SK-N-SH (cell line): ENCODE data around the gene UFC1. TPM values are rescaled to one million over a fixed set of nuclear protein-coding genes. Genes with fewer than 3 reads are reported as not detected.

Source experiments
- CTCF ChIA-PET: fragments of 300-600, 350-600 bp; formaldehyde crosslinking; extraction: SDS; loops from one replicate; lab custom pipeline; 2021; lab: Yijun Ruan, JAX
- POLR2A ChIA-PET: fragments of 350-600 bp; sonication (Branson Sonifier 250); formaldehyde crosslinking; extraction: SDS; loops from one replicate; lab custom pipeline; 2020; ENCODE audit warnings: antibody characterized with exemption, inconsistent platforms; lab: Yijun Ruan, JAX
- DNase-seq: peaks from one replicate; pipeline ENCODE4 v3.0.0; 2012
- H2AFZ ChIP-seq: fragments of 200-600 bp; sonication (generic); 2 replicates; pipeline ENCODE4 v1.8.1; 2016; ENCODE audit warnings: antibody characterized with exemption, mild to moderate bottlenecking, low read depth
- H3F3A ChIP-seq: fragments of 200-600 bp; sonication (generic); replicated peaks from 2 replicates; pipeline ENCODE3; 2016; ENCODE audit warnings: antibody characterized with exemption, mild to moderate bottlenecking; ENCODE audit not compliant: insufficient read depth
- H3K27ac ChIP-seq, 2 experiments: fragments of 200-500 bp in 1 of 2; fragments of 200-600 bp in 1 of 2; sonication (Bioruptor generic) in 1 of 2; sonication (generic), shearing (Covaris generic) in 1 of 2; 2 replicates each; pipeline versions ENCODE4 v1.5.1 to v1.6.1; 2014 to 2016; ENCODE audit warnings: low read depth in 2 of 2, inconsistent platforms in 1 of 2, low read length in 1 of 2, mild to moderate bottlenecking in 1 of 2, mixed read lengths in 1 of 2
- H3K27me3 ChIP-seq: fragments of 200-600 bp; sonication (generic), shearing (Covaris generic); 2 replicates; pipeline ENCODE4 v1.6.1; 2016; ENCODE audit warnings: mixed run types; ENCODE audit not compliant: insufficient read depth
- H3K36me3 ChIP-seq, 2 experiments: fragments of 200-500 bp in 1 of 2; fragments of 200-600 bp in 1 of 2; sonication (Bioruptor generic) in 1 of 2; sonication (generic) in 1 of 2; replicated peaks in 1 of 2; 2 replicates each; pipeline versions ENCODE3 to v1.5.1; 2014 to 2016; ENCODE audit warnings: low read length in 1 of 2, mild to moderate bottlenecking in 1 of 2; ENCODE audit not compliant: insufficient read depth in 2 of 2, control insufficient read depth in 1 of 2
- H3K4me1 ChIP-seq, 2 experiments: fragments of 200-500 bp in 1 of 2; fragments of 200-600 bp in 1 of 2; sonication (Bioruptor generic) in 1 of 2; sonication (generic), shearing (Covaris generic) in 1 of 2; 2 replicates each; pipeline versions ENCODE4 v1.5.1 to v1.6.1; 2014 to 2016; ENCODE audit warnings: low read depth in 1 of 2, low read length in 1 of 2, mixed run types in 1 of 2; ENCODE audit not compliant: insufficient read depth in 2 of 2, control insufficient read depth in 1 of 2
- H3K4me2 ChIP-seq: fragments of 200-600 bp; sonication (generic), shearing (Covaris generic); 2 replicates; pipeline ENCODE4 v1.6.1; 2017; ENCODE audit warnings: mixed run types
- H3K4me3 ChIP-seq, 2 experiments: fragments of 200-500 bp in 1 of 2; fragments of 200-600 bp in 1 of 2; sonication (Bioruptor generic) in 1 of 2; sonication (generic), shearing (Covaris generic) in 1 of 2; 2 replicates each; pipeline versions ENCODE4 v1.5.1 to v1.8.1; 2014 to 2016; ENCODE audit warnings: low read depth in 2 of 2, inconsistent platforms in 1 of 2, low read length in 1 of 2, mild to moderate bottlenecking in 1 of 2, mixed read lengths in 1 of 2, moderate library complexity in 1 of 2
- H3K79me2 ChIP-seq: fragments of 200-600 bp; sonication (generic); 2 replicates; pipeline ENCODE4 v1.8.1; 2017; ENCODE audit warnings: mild to moderate bottlenecking; ENCODE audit not compliant: insufficient read depth
- H3K9ac ChIP-seq: fragments of 200-600 bp; sonication (generic); 2 replicates; pipeline ENCODE4 v1.6.1; 2017; ENCODE audit warnings: mixed run types
- H3K9me2 ChIP-seq: fragments of 200-600 bp; sonication (generic); 2 replicates; pipeline ENCODE4 v1.6.1; 2017; ENCODE audit warnings: mixed run types
- H3K9me3 ChIP-seq: fragments of 200-600 bp; sonication (generic); 2 replicates; pipeline ENCODE4 v1.6.1; 2017; ENCODE audit warnings: mixed run types, mild to moderate bottlenecking, moderate library complexity
- H4K20me1 ChIP-seq: fragments of 200-600 bp; sonication (generic); 2 replicates; pipeline ENCODE4 v1.6.1; 2017; ENCODE audit warnings: mild to moderate bottlenecking, mixed run types; ENCODE audit not compliant: insufficient read depth
- CHD2 ChIP-seq: fragments of 150-350 bp; IDR thresholded peaks from 2 replicates; pipeline ENCODE4 v1.6.1; 2018; ENCODE audit warnings: low read length; ENCODE audit not compliant: partially characterized antibody
- CTCF ChIP-seq: fragments of 200-600 bp; sonication (generic); IDR thresholded peaks from 2 replicates; pipeline ENCODE4 v1.6.1; 2017; ENCODE audit warnings: antibody characterized with exemption, mild to moderate bottlenecking, moderate library complexity
- EZH2phosphoT487 ChIP-seq: fragments of 200-600 bp; sonication (generic); IDR thresholded peaks from 2 replicates; pipeline ENCODE4 v1.6.1; 2017; ENCODE audit warnings: low read depth, mixed run types, mild to moderate bottlenecking, antibody characterized with exemption, moderate library complexity, borderline replicate concordance
- FOSL2 ChIP-seq: IDR thresholded peaks from 2 replicates; pipeline ENCODE4 v1.4.0; 2012; ENCODE audit warnings: low read depth, mild to moderate bottlenecking, moderate library complexity, borderline replicate concordance
- FOXM1 ChIP-seq: IDR thresholded peaks from 2 replicates; pipeline ENCODE4 v1.4.0; 2012; ENCODE audit warnings: low read depth, mild to moderate bottlenecking
- IRF3 ChIP-seq: fragments of 150-350 bp; IDR thresholded peaks from 2 replicates; pipeline ENCODE4 v1.6.1; 2016; ENCODE audit warnings: mild to moderate bottlenecking, low read depth, low read length
- NRF1 ChIP-seq: IDR thresholded peaks from 2 replicates; pipeline ENCODE4 v1.6.1; 2012; ENCODE audit warnings: low read depth, mild to moderate bottlenecking, low read length
- POLR2AphosphoS5 ChIP-seq: IDR thresholded peaks from 2 replicates; pipeline ENCODE4 v1.6.1; 2012; ENCODE audit warnings: low read depth, low read length
- RAD21 ChIP-seq: IDR thresholded peaks from 2 replicates; pipeline ENCODE4 v1.6.1; 2012; ENCODE audit warnings: mild to moderate bottlenecking, low read length
- REST ChIP-seq: IDR thresholded peaks from 2 replicates; pipeline ENCODE4 v1.6.1; 2012; ENCODE audit warnings: mild to moderate bottlenecking, low read depth, low read length, moderate library complexity
- RFX5 ChIP-seq: IDR thresholded peaks from 2 replicates; pipeline ENCODE4 v1.6.1; 2012; ENCODE audit warnings: mild to moderate bottlenecking, improper control_type of control experiment, low read length
- RXRA ChIP-seq: IDR thresholded peaks from 2 replicates; pipeline ENCODE4 v1.4.0; 2012; ENCODE audit warnings: low read depth, mild to moderate bottlenecking, borderline replicate concordance
- SIN3A ChIP-seq: IDR thresholded peaks from 2 replicates; pipeline ENCODE4 v1.6.1; 2012; ENCODE audit warnings: low read depth, mild to moderate bottlenecking, low read length, moderate library complexity, borderline replicate concordance
- TCF12 ChIP-seq: IDR thresholded peaks from 2 replicates; pipeline ENCODE4 v1.4.0; 2012
- TEAD4 ChIP-seq: IDR thresholded peaks from 2 replicates; pipeline ENCODE4 v1.4.0; 2012; ENCODE audit warnings: mild to moderate bottlenecking, borderline replicate concordance; ENCODE audit not compliant: insufficient read depth
- USF2 ChIP-seq: fragments of 150-350 bp; IDR thresholded peaks from 2 replicates; pipeline ENCODE4 v1.6.1; 2017; ENCODE audit warnings: antibody characterized with exemption, low read length, low read depth, borderline replicate concordance
- YY1 ChIP-seq: IDR thresholded peaks from 2 replicates; pipeline ENCODE4 v1.4.0; 2012; ENCODE audit warnings: low read depth, mild to moderate bottlenecking
- WGBS: methylation state at CpG from one replicate; pipeline ENCODE4 v1.1.6; 2017; ENCODE audit warnings: low lambda C conversion rate; 5-methylcytosine and 5-hydroxymethylcytosine counted together
- polyA plus RNA-seq, 3 experiments: library from polyadenylated mRNA; depleted of rRNA; stranded (reverse); fragments of >200 nt; gene quantifications; 2 replicates each; pipeline ENCODE4 v1.2.3, GENCODE V29; 2012
- TF ChIP-seq, protein P1 (sequence below): IDR thresholded peaks from 2 replicates; pipeline ENCODE4 v1.4.0; 2012; ENCODE audit warnings: low read depth, borderline replicate concordance
- TF ChIP-seq, protein P2 (sequence below): IDR thresholded peaks from 2 replicates; pipeline ENCODE4 v1.4.0; 2012; ENCODE audit warnings: low read depth
- TF ChIP-seq, protein P3 (sequence below): IDR thresholded peaks from 2 replicates; pipeline ENCODE4; 2012

UFC1 gene
- polyA plus RNA-seq, 1 of the 3 experiments (the other 2 are of a cell fraction) = 150 TPM

- peak within 1 kb of the TSS; percentile 71 for H2AFZ ChIP-seq
- peak within 1 kb of the TSS; percentile 76 for H3K9ac ChIP-seq
- no peaks in the 10 kb centered on the region for H3K9me2 ChIP-seq
- peak; percentile 90 for DNase-seq
- peak within 1 kb of the TSS; percentile 98 for H3K4me2 ChIP-seq
- H3F3A ChIP-seq = peaks cover 14% of the 10 kb centered on the region
- no peaks in the 10 kb centered on the region for H4K20me1 ChIP-seq
- ChIA-PET CTCF (interaction anchor here (0.7 to 2.9 kb wide), 22 partner anchors 9 to 914 kb away, joined by 3 to 29 read pairs (median 6); partner anchors contain the start of genes ADAMTS4, B4GALT3, KLHDC9 and NDUFS2), POLR2A (interaction anchor here (0.7 to 1.6 kb wide), 8 partner anchors 11 to 121 kb away, joined by 3 to 11 read pairs (median 5); partner anchors contain the start of genes B4GALT3, DEDD, NIT1 and PFDN2)
- under 1% methylated on average over 40 of the region's 54 CpGs for WGBS
- peaks cover 20 to 59% of the 10 kb centered on the region in 2 experiments for H3K36me3 ChIP-seq
- H3K9me3 ChIP-seq = no peaks in the 10 kb centered on the region
- peak within 1 kb of the TSS; percentile 80 to 90 for H3K4me3 ChIP-seq
- H3K27me3 ChIP-seq = no peaks in the 10 kb centered on the region
- peaks cover 8% of the 10 kb centered on the region; the same call in 1 of the 2 replicates for H3K79me2 ChIP-seq
- H3K27ac ChIP-seq = peak within 1 kb of the TSS; percentile 86 to 88
- peaks cover 0 to 26% of the 10 kb centered on the region in 2 experiments; a peak in 1 of 4 replicates for H3K4me1 ChIP-seq
- no peak for TF ChIP-seq TEAD4
- TF ChIP-seq CTCF = peak; percentile 75
- 0 out of 2 replicates have a peak, but pooled peaks have one; percentile 24 for TF ChIP-seq IRF3
- TF ChIP-seq POLR2AphosphoS5 = no peak; the same call in 1 of the 2 replicates
- TF ChIP-seq RXRA = no peak
- TF ChIP-seq NRF1 = no peak
- TF ChIP-seq RAD21 = no peak
- TF ChIP-seq FOXM1 = no peak
- peak; percentile 60 for TF ChIP-seq YY1
- TF ChIP-seq RFX5 = peak; percentile 53; the same call in 1 of the 2 replicates
- TF ChIP-seq, protein P1, sequence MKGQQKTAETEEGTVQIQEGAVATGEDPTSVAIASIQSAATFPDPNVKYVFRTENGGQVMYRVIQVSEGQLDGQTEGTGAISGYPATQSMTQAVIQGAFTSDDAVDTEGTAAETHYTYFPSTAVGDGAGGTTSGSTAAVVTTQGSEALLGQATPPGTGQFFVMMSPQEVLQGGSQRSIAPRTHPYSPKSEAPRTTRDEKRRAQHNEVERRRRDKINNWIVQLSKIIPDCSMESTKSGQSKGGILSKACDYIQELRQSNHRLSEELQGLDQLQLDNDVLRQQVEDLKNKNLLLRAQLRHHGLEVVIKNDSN = peak; percentile 81
- TF ChIP-seq EZH2phosphoT487 = no peak
- no peak for TF ChIP-seq USF2
- peak; percentile 76; the same call in 1 of the 2 replicates for TF ChIP-seq SIN3A
- TF ChIP-seq FOSL2 = no peak
- peak; percentile 98 for TF ChIP-seq CHD2
- TF ChIP-seq, protein P2, sequence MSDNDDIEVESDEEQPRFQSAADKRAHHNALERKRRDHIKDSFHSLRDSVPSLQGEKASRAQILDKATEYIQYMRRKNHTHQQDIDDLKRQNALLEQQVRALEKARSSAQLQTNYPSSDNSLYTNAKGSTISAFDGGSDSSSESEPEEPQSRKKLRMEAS = peak; percentile 59
- TF ChIP-seq TCF12 = no peak
- TF ChIP-seq REST = 0 out of 2 replicates have a peak, but pooled peaks have one; percentile 6
- TF ChIP-seq, protein P3, sequence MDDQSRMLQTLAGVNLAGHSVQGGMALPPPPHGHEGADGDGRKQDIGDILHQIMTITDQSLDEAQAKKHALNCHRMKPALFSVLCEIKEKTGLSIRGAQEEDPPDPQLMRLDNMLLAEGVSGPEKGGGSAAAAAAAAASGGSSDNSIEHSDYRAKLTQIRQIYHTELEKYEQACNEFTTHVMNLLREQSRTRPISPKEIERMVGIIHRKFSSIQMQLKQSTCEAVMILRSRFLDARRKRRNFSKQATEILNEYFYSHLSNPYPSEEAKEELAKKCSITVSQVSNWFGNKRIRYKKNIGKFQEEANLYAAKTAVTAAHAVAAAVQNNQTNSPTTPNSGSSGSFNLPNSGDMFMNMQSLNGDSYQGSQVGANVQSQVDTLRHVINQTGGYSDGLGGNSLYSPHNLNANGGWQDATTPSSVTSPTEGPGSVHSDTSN = peak; percentile 21; the same call in 1 of the 2 replicates
These were observed 12.2 kb downstream of the UFC1 start, which contains the start of gene PPOX for GRCh38 chr1:161165742-161166668. Gene PPOX, plus strand, starts transcription at chr1:161166426. Its CDS starts 422 bp downstream, at chr1:161166848.
